HG02759 (cell line): Measurements from ENCODE around the gene GLI3.

ENCODE experiments used
- ATAC-seq: cut with Tn5 transposase; IDR thresholded peaks from one replicate; pipeline ENCODE4 v1.9.1; 2021; ENCODE audit warnings: mild to moderate bottlenecking, moderate library complexity; ENCODE audit not compliant: unreplicated experiment

The GLI3 gene

GRCh38 chr7:42144604-42145003 lies 92.4 kb downstream of the GLI3 start:
- no peak for ATAC-seq

- ATAC-seq: no peak
Measured at GRCh38 chr7:42143711-42144600, 93.1 kb downstream of the GLI3 start.

- no peak for ATAC-seq
Measured at GRCh38 chr7:42142089-42142488, 94.9 kb downstream of the GLI3 start.

- no peak for ATAC-seq
Measured at GRCh38 chr7:42139751-42140150, 97.3 kb downstream of the GLI3 start.

GRCh38 chr7:42138691-42139090 lies 98.3 kb downstream of the GLI3 start:
- no peak for ATAC-seq

- ATAC-seq: no peak
Measured at GRCh38 chr7:42137941-42138340, 99.1 kb downstream of the GLI3 start.

- ATAC-seq: no peak
Measured at GRCh38 chr7:42137431-42137830, 99.6 kb downstream of the GLI3 start.

GRCh38 chr7:42135728-42136127 lies 101.3 kb downstream of the GLI3 start:
- no peak for ATAC-seq

- ATAC-seq: no peak
Measured at GRCh38 chr7:42134276-42134876, 102.6 kb downstream of the GLI3 start.

- no peak for ATAC-seq
Measured at GRCh38 chr7:42133321-42133720, 103.7 kb downstream of the GLI3 start.

GRCh38 chr7:42128703-42129102 lies 108.3 kb downstream of the GLI3 start:
- ATAC-seq: no peak

- no peak for ATAC-seq
Measured at GRCh38 chr7:42127232-42127622, 109.8 kb downstream of the GLI3 start.

GRCh38 chr7:42126475-42127231 lies 110.4 kb downstream of the GLI3 start:
- no peak for ATAC-seq

GRCh38 chr7:42125321-42125720 lies 111.7 kb downstream of the GLI3 start:
- no peak for ATAC-seq

- no peak for ATAC-seq
Measured at GRCh38 chr7:42123716-42124115, 113.3 kb downstream of the GLI3 start.

- no peak for ATAC-seq
Measured at GRCh38 chr7:42120191-42120590, 116.8 kb downstream of the GLI3 start.

GRCh38 chr7:42117201-42117600 lies 119.8 kb downstream of the GLI3 start:
- ATAC-seq: no peak

GRCh38 chr7:42115795-42116194 lies 121.2 kb downstream of the GLI3 start:
- no peak for ATAC-seq

GRCh38 chr7:42110333-42110732 lies 126.7 kb downstream of the GLI3 start:
- no peak for ATAC-seq

- ATAC-seq: no peak
Measured at GRCh38 chr7:42108803-42109528, 128.0 kb downstream of the GLI3 start.
